Colonic mucosa (tissue), 4 donors: ENCODE results near the gene CTH. TPM values are rescaled to one million over a fixed set of nuclear protein-coding genes. Genes with fewer than 3 reads are reported as not detected.

Experiments
- DNase-seq: peaks from one replicate; pipeline ENCODE4 v3.0.0-alpha.2; 2020
- H3K27ac ChIP-seq: fragments of 200-600 bp; one replicate; pipeline ENCODE4 v1.8.0; 2021
- H3K27me3 ChIP-seq: fragments of 200-600 bp; one replicate; pipeline ENCODE4 v1.8.0; 2021
- H3K36me3 ChIP-seq: fragments of 200-600 bp; one replicate; pipeline ENCODE4 v1.8.0; 2021
- H3K4me1 ChIP-seq: fragments of 200-600 bp; one replicate; pipeline ENCODE4 v1.8.0; 2021; ENCODE audit warnings: mild to moderate bottlenecking
- H3K4me3 ChIP-seq: fragments of 200-600 bp; one replicate; pipeline ENCODE4 v1.8.0; 2021
- H3K9ac ChIP-seq, 2 donors: one replicate each; pipeline ENCODE4 v1.7.0; 2013; ENCODE audit warnings: control low read depth in 2 of 2, low read depth in 2 of 2, low read length in 2 of 2
- H3K9me3 ChIP-seq: fragments of 200-600 bp; one replicate; pipeline ENCODE4 v1.8.0; 2021
- intact Hi-C: fragments of 100-400 bp; cut with DNase I; formaldehyde crosslinking; loops from one replicate; pipeline ENCODE4 v1.14.1; 2022
- total RNA-seq, 2 donors: library from RNA; stranded (reverse); fragmentation: NEBNext Ultra II Directional in 1 of 2; extraction: Animal tissue kit (Norgen Biotek cat#: 25700) in 1 of 2; gene quantifications; one replicate each; pipeline ENCODE4 v1.2.1, GENCODE V29; 2021
- TF ChIP-seq, protein P1 (sequence below): fragments of 200-600 bp; IDR thresholded peaks from one replicate; pipeline ENCODE4 v1.8.0; 2022; ENCODE audit warnings: antibody characterized with exemption, mild to moderate bottlenecking
- donor health status: healthy.
- donor health status: DM: no; HTN: no; CAD: no.
- donor health status: DM: no; HTN: no; CAD: no.

CTH gene
- total RNA-seq, 2 donors from 2014 or later: 10.7 to 16.6 TPM

DNA sequence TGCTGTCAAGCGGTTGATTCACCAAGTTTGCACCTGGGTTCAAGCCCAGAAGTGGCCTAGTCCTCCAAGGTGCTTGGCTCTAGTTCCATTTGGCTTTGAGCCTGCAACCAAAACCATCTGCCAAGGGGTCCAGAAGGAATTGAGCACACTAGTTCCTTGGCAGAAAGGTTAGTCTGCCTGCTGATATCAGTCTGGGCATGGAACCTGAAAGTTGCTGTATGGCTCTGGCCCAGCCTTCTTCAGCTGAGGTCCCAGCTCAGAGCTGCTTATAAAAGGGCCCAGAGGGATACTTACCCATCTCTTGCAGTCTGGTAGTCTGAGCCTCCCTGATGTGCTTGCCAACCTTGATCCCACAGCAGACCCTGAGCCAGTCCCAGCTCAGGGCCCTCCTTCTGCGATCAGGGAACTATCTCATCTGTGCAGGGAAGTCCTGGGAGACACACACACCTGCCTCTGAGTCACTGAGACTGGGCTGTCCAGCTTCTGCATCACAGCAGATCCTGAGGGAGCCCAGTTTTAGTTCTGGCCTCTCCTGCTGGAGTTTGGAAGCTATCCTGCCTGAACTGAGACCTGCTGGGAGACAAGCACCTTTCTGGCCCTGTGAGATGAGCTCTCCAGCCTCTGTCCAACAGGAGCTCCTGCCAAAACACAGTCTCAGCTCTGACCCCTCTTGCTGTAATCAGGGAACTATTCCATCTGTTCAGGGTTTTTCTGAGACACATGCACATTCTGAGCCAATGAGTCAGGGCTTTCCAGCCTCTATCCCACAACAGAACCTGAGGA, 75.8 kb downstream of the CTH start:
- no peak for DNase-seq
- no peaks in the 10 kb centered on the region for H3K9me3 ChIP-seq
- no peak overlapping the region for H3K9ac ChIP-seq
- intact Hi-C loops: loop anchor here (5.0 kb wide), 1 partner anchor 355 kb away; no protein-coding TSS in a partner anchor
- no peak overlapping the region for H3K4me3 ChIP-seq
- TF ChIP-seq, protein P1, sequence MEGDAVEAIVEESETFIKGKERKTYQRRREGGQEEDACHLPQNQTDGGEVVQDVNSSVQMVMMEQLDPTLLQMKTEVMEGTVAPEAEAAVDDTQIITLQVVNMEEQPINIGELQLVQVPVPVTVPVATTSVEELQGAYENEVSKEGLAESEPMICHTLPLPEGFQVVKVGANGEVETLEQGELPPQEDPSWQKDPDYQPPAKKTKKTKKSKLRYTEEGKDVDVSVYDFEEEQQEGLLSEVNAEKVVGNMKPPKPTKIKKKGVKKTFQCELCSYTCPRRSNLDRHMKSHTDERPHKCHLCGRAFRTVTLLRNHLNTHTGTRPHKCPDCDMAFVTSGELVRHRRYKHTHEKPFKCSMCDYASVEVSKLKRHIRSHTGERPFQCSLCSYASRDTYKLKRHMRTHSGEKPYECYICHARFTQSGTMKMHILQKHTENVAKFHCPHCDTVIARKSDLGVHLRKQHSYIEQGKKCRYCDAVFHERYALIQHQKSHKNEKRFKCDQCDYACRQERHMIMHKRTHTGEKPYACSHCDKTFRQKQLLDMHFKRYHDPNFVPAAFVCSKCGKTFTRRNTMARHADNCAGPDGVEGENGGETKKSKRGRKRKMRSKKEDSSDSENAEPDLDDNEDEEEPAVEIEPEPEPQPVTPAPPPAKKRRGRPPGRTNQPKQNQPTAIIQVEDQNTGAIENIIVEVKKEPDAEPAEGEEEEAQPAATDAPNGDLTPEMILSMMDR: no peak
- no peaks in the 10 kb centered on the region for H3K27me3 ChIP-seq
- no peaks in the 10 kb centered on the region for H3K36me3 ChIP-seq
- no peak overlapping the region for H3K27ac ChIP-seq
- no peaks in the 10 kb centered on the region for H3K4me1 ChIP-seq

DNA sequence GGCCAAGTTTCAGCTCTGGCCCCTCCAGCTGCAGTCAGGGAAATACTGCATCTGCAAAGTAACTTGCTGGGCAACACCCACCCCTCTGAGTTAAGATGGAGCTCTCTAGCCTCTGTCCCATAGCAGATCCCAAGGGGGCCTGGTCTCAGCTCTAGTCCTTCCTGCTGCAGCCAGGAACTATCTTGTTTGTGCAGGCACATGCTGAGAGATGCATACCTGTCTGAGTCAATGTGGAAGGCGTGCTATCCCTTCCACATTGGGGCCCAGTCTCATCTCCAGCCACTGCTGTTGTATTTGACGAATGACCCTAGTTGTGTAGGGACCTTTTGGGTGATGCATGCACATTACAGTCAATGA, 76.4 kb downstream of the CTH start:
- TF ChIP-seq, protein P1: no peak
- Histone ChIP-seq H3K27me3 (no peaks in the 10 kb centered on the region), H3K4me1 (no peaks in the 10 kb centered on the region), H3K27ac (no peak overlapping the region), H3K9me3 (no peaks in the 10 kb centered on the region), H3K4me3 (no peak overlapping the region), H3K9ac (no peak overlapping the region), H3K36me3 (no peaks in the 10 kb centered on the region)
- DNase-seq: no peak
- intact Hi-C loops: loop anchor here (5.0 kb wide), 1 partner anchor 355 kb away; no protein-coding TSS in a partner anchor

DNA sequence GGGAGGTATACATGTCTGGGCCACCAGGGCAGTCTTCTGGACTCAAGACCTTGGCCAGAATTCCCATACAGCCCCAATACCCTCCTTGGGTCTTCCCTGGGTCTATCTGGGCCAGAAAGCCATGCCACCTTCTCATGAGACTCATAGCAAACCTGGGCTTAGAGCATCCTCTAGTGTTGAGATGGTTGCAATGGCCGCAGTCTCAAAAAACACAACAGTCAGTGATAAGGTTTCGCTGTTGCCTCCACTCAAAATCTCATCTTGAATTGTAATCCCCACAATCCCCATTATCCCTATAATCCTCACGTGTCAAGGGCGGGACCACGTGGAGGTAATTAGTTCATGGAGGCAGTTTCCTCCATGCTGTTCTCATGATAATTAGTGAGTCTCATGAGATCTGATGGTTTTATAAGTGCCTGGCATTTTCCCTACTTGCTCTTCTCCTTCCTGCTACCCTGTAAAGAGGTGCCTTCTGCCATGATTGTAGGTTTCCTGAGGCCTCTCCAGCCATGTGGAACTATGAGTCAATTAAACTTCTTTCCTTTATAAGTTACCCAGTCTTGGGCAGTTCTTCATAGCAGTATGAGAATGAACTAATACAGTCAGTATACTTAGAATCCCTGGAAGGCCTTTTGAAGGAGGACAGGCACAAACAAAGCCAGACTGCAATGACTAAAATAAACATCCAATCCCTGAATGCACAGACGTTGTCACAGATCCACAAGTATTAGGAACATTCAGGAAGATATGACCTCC, 77.0 kb downstream of the CTH start:
- peak; percentile 27 for DNase-seq
- Histone ChIP-seq H3K4me1 (no peaks in the 10 kb centered on the region), H3K27me3 (no peaks in the 10 kb centered on the region), H3K9me3 (no peaks in the 10 kb centered on the region), H3K9ac (no peak overlapping the region), H3K36me3 (no peaks in the 10 kb centered on the region), H3K27ac (no peak overlapping the region), H3K4me3 (no peak overlapping the region)
- intact Hi-C loops: loop anchor here (5.0 kb wide), 1 partner anchor 356 kb away; no protein-coding TSS in a partner anchor
- TF ChIP-seq, protein P1: peak; percentile 48

Other genes starting within 250 kb of the CTH start
- 10 to 100 TPM; 10.2 to 10.7 TPM for gene LRRC40, start 205.7 kb upstream of the CTH start, total RNA-seq
- gene SRSF11, start 189.9 kb upstream of the CTH start, total RNA-seq: 100 to 1,000 TPM; 100 to 116 TPM
- gene ANKRD13C, start 56.5 kb upstream of the CTH start, total RNA-seq: 10 to 100 TPM; 22.0 to 23.8 TPM